Panc1 (cell line): ENCODE measurements around the gene C14orf132.

ENCODE experiments used
- CTCF ChIP-seq: fragments of 450-650 bp; IDR thresholded peaks from 2 replicates; pipeline ENCODE4 v1.5.1; 2017; ENCODE audit warnings: mild to moderate bottlenecking
- POLR2AphosphoS5 ChIP-seq: IDR thresholded peaks from 2 replicates; pipeline ENCODE4 v1.6.1; 2012; ENCODE audit warnings: mild to moderate bottlenecking, low read depth, low read length, moderate library complexity
- REST ChIP-seq, 2 experiments: IDR thresholded peaks; 2 replicates each; pipeline ENCODE4 v1.6.1; 2011 to 2012; ENCODE audit warnings: low read depth in 2 of 2, control low read depth in 1 of 2, low read length in 1 of 2, mild to moderate bottlenecking in 1 of 2, moderate library complexity in 1 of 2; ENCODE audit not compliant: insufficient read depth in 1 of 2
- SIN3A ChIP-seq: IDR thresholded peaks from 2 replicates; pipeline ENCODE4 v1.6.1; 2012; ENCODE audit warnings: low read depth, mild to moderate bottlenecking, low read length, moderate library complexity, borderline replicate concordance; ENCODE audit not compliant: insufficient read depth
- TCF7L2 ChIP-seq: IDR thresholded peaks from 2 replicates; pipeline ENCODE4 v1.6.1; 2011; ENCODE audit warnings: mild to moderate bottlenecking, low read depth, low read length, inconsistent platforms

GRCh38 chr14:96117960-96118359 lies 78.8 kb downstream of the C14orf132 start:
- TF ChIP-seq CTCF (no peak), POLR2AphosphoS5 (no peak), SIN3A (no peak), REST (IDR thresholded peaks at IDR 0.05; ENCODE audit: insufficient read depth in 1 of 2, low read depth in 2 of 2, low read length in 1 of 2) (no peak), TCF7L2 (no peak)
